ENCODE data around the gene SLC1A3.

The SLC1A3 gene

DNA sequence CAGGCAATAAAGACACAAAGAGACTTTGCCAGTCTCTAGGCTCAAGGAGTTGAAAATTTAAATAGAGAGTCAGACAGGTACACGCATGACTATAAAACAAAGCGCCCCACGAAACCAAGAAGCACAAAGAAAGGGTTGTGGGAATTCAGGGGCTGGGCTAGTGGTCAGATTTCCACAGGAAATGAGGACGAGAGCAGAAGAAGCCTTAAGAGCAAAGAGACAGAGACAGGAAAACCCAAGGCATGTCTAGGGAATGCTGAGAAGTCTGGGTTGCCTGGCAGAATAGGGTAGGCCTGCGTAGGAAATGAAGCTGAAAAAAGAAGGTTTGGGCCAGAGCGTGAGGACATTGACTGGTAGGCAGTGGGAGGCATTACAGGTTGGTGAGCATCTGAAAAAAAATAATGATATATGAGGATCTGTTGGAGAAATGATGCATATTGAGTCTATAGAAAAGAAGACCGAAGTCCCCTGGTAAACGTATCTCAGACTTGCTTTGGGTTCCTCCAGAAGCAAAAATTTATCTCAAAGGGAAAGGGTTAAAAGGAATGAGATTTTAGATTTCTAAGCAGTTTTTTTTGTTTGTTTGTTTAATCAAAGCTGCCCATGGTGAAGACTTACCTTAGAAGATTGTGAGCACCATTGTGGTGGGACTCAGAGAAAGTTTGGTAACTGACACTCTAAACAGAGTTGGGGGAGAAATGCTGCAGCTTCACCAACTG is 51.8 kb downstream of the SLC1A3 start:
- DNase-seq: no peak

DNA sequence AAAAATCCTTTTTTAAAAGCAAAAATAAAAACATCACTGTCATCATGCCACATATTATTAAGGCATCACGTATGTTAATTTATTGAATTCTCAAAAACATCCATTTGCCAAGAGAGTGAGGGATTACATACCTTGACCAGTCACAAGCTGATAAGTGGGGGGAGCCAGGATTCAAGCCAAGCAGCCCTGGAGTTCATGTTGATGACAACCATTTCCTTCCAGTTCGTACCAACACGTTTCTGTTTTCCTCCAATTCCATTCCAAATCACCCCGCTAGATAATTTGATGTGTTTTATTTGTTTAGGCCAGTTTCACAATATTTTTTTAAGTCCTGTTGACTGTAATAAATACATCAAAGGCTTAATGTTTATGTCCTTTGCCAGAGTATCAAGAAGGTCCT is 53.0 kb downstream of the SLC1A3 start:
- no peak for DNase-seq

DNA sequence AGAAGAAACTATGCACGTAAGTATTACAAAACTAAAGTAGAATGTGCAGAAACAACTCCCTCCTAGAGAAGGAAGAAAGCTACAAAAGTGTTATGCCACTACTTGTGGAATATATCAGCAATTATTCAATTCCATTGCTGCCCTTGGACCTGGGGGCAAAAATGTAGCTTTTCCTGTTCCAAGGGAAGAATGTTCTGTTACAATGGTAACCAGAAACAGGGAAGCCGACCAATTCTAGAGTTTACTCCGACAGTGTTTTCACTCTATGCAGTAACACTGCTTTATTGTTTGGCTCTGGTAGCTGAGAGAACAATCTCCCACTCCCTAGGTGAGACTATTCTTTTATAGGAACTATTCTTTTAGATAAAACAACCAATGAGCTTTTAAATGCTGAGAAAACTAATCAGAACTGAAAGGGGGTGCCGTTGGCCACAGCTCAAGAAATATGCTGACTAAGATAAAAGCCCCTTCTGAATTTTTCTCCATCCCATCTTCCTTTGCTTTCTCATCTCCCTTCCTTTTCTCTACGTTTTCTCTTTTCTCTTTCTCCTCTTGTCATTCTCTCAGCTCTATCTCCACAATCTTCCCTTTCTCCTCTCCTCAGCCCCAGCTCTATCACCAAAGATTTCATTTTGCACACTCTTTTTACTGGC is 54.1 kb downstream of the SLC1A3 start:
- no peak for DNase-seq

DNA sequence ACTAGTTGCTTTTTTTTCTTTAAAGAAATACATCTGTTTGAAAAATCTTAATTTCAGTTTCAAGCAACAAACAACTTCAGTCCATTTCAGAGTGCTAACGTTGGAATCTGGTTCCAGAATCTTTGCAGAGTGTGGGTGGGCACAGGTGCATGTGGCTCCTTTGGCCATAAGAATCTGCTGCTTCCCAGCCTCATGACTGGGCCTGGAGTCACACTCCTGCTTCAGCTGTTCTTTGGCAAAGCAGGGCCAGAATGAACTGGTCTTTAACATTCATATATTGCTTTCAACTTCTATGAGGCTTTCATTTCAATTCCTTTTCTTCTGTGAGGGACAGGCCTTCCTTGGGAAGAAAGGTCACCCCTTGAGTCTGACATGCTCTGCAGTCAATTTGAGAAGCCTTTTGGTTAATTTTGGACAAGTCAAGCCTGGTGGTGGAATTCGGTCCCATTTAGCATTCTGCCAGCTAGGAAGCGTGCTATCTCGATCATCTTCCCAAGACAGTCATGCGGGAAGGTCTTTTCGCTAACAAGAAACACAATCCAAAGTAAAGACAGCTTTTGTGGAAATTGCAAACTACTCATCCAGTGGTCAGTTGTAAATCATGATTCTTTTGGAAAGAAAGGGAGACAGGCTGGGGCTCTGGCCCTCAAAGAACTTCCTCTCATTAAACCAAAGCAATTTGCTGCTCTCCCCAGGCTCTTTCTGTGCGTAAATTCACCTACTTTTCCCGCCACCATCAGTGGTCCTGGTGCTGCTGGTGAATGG is 55.2 kb downstream of the SLC1A3 start:
- no peak for DNase-seq

DNA sequence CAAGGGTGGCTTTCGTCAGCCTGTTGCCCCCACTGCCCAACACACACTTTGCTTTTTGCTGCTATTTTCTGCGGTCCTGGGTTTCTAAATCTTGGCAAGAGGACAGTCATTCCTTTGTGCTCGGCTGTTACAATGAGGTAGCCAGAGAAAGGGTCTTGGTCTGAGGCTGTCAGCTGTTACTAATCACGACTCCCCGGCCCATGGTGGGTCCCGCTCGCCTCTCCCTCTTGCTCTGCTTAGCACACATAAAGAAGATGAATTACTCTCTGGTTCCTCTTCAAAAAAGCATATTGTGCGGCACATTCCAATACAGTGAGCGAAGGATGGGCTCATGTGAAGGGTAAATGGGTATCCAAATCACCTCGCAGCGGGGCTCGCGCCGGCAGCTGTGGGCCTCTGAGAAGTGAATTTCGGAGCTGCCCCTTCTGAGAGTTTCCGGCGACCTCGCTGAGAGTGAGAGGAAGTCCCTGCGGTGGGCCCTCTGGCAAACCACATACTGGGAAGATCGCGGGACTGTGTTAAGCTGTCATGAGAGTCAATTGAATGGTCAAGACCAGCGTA is 56.0 kb downstream of the SLC1A3 start:
- DNase-seq: no peak

DNA sequence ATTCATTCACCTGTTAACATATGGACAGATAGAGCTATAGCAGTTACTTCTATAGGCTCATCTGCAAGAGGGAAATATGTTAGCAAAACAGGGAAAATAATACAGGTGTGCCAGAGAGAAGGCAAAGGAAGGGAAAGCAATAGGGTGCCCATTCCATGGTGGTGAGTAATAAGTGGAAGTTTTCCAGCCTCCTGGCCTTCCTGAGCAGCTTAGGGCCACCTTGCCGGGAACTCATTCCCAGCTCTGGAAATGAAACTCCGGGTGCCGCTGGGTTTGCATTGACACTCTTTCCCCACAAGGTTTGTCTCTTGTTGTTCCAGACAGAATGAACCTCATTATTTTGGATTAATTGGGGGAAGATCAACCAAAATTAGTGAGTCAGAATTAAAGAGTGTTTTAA is 58.4 kb downstream of the SLC1A3 start:
- DNase-seq: no peak

DNA sequence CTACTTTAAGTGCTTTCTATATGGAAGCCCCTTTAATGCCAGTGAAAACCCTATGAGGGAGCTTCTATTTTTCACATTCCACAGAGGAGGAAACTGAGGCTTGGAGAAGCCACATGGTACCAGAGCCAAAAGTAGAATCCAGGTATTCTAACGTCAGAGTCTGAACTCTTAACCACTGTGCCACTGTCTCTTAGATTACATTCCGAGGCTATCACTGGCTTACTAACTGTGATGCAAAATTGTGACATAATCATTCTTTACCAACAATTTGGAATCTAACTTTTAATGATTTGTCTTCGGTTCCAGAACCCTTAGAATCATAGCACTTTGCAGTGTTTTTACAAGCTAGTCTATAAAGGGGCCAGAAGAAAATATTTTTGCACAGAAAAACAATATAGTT is 59.2 kb downstream of the SLC1A3 start:
- no peak for DNase-seq

DNA sequence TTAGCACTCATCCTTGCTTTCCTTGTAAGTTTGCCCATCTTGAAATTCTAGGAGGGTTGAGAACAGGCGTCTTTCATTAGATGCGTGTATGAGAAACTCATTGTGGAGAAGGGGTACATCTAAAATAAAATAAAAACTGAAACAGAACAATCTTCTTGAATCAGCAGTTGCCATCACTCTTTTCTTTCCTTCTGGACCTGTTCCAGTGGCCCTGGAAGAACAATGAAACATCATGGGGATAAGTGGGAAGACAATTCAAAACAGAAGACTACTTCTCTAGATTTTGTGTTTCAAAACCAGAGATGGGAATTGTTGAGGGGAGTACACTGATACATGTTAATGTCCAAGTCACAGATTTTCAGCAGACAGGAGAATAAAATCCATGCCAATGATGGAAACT is 59.9 kb downstream of the SLC1A3 start:
- DNase-seq: no peak

DNA sequence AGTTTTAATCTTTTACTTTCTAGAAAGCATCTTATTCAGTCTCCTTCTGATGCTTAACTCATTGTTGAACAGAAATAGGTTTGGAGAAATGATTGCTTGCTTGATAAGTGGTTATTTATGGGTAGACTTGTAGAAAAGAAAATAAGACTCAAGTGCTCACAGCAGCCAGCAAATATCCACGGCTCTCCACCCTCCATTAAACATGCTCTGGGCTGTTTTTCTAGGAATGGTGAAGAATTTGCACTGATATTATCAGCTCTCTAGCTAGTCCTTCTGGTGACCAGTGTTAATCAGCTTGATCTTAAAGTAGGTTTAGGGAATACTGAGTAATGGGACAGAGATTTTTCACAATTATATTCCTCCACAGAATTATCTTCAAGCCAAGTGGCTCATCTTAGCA is 60.6 kb downstream of the SLC1A3 start:
- DNase-seq: no peak

DNA sequence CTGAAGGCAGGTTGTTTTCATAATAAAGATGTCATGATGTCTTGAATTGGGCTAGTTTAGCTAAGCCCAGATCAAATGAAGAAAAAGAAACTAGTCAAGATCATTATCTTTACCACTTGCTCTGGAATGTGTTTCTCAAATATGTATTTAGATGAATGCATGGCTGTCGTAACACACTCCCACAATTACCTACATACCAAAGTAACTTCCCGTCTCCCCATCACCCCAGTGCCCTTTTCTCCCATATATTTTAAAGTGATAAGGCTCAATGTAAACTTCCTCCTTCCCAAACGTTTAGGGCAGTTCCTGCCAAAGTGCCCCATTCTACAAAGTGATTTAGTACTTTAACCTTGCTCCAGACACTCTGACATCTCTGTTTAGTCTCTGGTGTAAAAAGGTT is 61.4 kb downstream of the SLC1A3 start:
- no peak for DNase-seq

DNA sequence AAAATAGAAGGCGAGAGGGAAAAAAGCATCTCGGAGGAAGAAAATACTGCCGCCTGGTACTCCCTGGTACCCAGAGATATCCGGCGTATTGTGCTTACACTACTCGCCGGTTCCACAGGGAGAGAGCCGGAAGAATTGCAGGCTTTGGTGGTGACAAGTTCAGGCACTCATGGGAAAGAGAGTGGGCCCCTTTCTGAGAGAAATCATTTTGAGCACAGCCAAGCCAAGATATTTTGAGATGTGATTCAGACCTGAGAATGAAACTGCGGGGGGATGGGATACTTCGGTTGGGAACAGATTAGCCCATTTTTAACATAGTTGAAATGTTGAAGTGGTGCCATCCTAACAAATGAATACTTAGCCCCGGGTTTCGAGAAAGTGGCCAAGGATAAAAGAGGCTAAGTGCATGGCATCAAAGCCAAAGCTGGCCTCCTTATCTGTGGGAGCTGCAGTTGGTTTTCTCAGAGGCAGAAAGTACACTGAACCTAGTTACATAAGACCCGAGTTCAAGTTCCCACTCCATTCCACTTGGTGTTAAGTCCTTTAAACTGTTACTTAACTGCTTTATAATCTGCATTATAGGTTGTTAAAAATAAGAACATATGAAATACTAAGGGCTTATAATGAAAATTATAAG is 62.7 kb downstream of the SLC1A3 start:
- no peak for DNase-seq

DNA sequence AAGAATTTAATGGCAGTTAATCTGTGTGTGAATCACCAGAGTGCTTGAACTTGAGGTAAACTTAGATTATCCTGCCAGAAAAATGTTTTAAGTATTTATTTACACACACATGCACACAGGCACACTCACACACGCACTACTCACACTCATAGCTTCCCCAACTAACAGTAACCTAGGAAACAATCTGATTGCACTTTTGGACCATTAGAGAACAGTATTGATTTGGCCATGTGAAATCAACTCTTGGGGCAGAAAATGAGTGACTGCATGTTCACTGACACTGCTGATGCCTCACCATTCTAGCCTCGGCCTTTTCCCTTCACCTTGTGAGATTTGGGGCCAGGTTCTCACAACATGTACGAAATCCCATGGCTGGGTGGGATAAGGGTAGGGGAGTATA is 64.1 kb downstream of the SLC1A3 start:
- no peak for DNase-seq

DNA sequence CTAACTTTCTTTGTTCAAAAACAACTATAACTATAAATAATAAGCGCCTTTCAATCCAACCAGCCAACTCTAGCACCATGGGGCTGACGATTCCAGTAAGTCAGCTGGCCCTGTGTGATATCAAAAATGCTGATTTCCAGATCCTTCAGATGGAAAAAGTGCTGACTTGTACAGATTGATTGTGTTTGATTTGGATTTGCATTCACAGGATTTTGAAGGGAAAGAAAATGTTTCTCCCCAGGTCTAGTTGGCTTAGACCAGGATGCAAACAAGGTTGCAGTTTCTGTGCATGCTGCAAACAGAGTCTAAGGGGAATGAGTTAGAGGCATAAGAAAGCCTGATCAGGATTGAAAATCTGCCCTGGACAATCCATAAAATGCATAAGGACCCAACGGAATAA is 68.9 kb downstream of the SLC1A3 start:
- DNase-seq: no peak

DNA sequence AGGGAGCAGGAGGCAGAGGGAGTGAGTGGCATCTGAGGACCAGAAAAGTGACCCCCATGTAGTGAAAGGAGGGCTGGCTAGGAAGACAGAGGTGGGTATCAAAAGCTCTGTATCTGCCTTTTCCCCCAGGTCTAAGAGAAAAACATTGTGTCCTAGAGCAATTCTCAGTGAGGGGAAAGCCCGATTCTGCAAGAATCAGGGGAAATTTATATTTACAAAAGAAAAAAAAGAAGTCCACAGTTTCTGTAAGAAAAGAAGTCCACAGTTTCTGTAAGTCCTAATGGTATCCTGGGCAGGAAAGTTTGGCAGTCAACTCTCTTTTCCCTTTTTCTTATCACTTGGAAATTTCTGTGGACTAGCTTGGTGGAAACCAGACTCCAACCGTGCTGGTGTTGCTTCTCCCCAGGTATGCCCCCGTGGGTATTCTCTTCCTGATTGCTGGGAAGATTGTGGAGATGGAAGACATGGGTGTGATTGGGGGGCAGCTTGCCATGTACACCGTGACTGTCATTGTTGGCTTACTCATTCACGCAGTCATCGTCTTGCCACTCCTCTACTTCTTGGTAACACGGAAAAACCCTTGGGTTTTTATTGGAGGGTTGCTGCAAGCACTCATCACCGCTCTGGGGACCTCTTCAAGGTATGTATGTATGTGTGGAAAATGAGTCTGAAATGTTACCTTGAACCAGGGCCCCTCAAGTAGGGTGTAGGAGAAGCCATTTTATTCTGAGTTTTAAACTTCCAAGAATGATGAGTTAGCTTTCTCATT is 73.0 kb downstream of the SLC1A3 start:
- DNase-seq: no peak

DNA sequence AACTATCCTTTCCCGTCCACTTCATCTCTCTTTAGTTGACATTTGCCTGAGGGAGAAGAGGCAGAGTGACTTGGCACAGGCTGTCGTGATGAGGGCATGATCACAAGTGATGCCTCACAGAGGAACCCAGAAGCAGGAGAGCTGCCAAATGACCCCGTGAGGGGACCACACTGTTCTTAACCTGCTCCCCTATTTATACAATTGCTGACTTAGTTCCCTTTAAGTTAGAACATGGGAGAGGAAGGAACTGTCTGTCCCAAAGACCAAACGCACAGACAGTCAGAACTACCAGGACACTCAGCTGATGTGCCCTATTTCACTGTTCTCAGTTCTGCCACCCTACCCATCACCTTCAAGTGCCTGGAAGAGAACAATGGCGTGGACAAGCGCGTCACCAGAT is 73.7 kb downstream of the SLC1A3 start:
- DNase-seq: no peak

DNA sequence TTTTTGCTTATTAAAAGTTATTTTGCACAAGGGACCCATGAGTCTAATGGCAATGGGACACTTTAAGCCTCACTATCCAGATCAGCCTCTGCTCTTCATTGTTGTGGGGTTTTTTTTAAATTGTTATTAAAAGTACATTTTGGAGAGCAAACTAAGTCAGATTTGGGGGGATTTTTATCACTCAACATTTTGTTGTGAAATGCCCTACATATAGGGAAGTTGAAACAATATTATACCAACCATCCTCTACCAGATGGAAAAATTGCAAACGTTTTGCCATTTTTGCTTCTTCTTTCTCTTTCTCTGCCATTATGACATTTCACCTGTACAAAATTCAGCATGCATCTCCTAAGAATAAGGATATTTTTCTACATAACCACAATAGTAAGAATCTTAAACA is 75.3 kb downstream of the SLC1A3 start:
- no peak for DNase-seq

DNA sequence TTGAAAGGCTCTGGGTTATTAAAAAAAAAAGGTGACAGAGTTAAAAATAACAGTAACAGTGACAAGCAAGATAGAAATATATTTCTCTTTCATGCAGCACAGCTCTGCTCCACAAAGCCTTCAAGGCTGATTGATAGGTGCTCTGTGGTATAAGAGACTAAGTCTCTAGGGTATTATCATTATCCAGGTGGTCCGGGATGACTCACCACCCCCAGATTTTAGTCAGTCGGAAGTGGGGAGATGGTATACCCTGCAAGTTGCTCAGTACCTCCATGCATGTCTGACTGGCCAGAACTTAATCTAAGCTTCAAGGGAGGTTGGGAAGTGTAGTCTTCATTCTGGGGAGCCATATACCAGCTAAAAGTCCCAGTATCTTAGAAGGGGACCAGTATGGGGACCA is 76.1 kb downstream of the SLC1A3 start:
- DNase-seq: no peak

DNA sequence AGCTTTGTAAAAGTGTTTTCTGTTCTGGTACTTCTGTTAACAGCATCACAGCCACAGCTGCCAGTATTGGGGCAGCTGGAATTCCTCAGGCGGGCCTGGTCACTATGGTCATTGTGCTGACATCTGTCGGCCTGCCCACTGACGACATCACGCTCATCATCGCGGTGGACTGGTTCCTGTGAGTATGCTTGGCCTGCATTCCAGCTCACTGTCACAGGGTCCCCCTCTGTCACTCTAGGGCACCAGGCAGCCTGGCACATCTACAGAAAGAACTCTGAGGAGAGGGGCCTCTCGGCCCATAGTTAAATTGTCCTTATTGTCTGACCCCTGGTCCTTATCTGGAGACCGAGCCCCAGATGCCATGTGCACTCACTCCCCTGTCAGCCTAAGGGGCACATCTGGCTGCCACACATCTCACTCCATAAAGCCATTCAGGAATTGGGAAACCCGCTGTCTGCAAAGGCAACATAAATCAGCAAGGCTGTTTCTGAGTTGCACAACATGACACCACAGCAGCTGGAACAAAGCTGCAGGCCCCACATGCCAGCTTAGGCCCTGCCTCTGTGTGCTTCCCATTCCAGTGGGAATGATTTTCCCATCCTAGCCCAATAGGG is 77.5 kb downstream of the SLC1A3 start:
- DNase-seq: no peak

DNA sequence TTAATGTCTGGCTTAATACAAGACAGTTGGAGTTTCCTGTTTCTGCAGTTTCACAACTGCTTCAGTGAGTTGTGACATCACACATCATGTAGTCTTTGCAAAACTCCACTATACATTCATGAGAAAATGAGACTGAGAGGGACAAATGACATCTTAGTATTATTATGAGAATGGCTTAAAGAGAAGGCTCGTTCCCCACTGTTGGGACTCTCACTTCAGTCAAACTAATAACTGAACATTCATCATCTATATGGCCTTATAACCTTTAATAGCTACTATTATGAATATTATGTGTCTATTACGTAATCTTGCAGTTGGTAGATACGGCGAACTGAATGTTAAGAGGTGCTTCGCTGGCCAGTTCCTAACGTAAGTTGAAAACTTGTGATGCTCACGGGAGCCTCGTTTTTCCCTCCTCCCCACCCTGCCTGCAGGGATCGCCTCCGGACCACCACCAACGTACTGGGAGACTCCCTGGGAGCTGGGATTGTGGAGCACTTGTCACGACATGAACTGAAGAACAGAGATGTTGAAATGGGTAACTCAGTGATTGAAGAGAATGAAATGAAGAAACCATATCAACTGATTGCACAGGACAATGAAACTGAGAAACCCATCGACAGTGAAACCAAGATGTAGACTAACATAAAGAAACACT is 79.4 kb downstream of the SLC1A3 start:
- DNase-seq: no peak

DNA sequence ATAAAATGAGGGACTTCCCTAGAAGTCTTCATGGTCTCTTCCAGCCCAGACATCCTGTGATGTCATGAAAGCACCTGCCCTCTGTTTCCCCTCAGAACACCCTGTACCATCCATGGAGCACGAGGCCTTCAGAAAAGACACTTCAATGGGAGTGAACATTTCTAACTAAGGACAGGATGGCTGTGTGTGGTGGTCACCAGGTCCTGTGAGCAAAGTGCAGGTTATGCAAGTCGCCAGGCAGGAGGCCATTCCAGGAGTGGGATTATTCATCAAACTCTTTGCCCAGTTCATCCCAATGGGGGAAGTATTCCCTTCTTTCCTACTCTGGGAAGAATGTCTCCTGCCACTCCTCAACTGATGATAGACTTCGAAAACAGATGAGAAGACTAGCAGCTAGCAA is 80.5 kb downstream of the SLC1A3 start:
- no peak for DNase-seq

DNA sequence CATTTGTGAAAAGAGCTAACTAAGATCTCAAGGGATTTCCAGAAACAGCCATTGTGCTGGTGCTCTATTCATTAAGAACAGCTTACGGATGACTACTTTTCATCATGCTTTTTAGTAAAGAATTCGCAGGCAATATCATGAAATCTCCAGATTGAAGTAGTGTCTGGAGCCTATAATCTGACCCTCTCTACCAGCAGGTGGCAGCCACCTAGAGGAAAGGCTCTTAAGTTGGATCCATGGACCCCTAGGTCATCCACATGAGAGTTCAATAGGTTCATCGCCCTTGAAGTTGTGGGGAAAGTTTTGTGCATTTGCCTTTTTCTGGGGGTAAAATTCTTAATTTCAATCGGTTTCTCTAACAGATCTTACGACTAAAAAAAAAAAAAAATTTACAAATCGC is 82.3 kb downstream of the SLC1A3 start:
- DNase-seq: no peak

DNA sequence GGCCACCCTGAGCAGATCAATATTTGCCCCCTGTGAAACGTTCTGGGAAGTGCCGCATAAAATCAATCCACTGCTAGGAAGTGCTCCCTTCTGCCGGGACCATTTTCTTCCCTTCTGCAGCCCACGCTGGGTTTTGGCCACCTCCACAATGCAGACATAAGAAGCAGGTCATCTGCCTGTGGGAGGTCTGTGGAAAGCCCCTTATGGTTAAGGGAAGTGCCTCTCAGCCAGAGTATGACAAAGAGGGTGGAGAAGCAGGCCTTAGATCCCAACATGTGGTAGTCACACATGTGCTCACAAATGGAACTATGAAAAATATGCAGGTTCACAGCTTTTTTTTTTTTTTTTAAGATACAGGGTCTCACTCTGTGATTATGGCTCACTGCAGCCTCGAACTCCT is 82.8 kb downstream of the SLC1A3 start:
- DNase-seq: no peak
